Ammon's horn (tissue), 1 donor: ENCODE results near the gene CACNA1E.
A peak's percentile ranks its signal among the peaks of the same experiment; 100 is the strongest.
"Not testable (repeated sequence)": the region's sequence is repeated elsewhere in the genome, so short reads cannot be mapped to it uniquely, and the experiment has no call there.

Experiments used
- DNase-seq: peaks from one replicate; pipeline ENCODE4 v3.0.0-alpha.2; 2016; ENCODE audit warnings: low spot score

Gene CACNA1E

DNA sequence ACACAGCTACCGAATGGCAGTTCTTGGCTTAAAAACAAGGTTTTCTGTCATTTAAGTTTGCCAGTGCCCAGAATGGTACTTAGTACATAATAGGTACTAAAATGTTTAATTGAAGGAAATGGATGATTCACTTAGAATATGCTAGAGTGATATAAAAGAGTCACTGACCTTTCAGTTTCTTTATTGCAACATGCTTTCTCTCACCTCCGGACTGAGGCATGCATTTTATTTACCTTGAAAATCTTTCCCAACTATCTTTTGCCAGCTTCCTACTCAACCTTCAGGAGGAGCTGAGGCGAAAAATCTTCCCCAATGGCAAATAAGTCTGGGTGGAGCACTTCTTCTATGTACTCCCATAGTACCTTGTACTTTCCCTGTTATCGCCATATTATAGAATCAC lies 333.3 kb downstream of the CACNA1E start:
- DNase-seq, result no peak

DNA sequence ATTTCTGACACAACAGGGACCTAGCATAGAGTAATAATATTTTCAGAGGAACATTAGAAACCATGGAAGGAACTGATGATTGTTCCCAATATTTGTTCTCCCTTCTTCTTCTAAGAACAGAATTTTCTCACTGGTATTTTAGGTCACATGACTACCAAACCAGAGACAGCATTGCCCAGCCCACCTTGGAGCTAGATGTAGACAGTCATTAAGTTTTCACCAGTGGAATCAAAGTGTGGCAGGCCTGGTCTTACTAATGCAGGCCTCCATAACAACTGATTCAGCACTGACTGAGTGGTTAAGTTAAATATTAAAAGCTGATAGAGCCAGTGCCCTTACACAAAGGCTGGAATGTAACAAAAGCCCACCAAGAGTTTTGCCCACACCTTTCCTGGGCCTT lies 333.8 kb downstream of the CACNA1E start:
- no peak for DNase-seq

DNA sequence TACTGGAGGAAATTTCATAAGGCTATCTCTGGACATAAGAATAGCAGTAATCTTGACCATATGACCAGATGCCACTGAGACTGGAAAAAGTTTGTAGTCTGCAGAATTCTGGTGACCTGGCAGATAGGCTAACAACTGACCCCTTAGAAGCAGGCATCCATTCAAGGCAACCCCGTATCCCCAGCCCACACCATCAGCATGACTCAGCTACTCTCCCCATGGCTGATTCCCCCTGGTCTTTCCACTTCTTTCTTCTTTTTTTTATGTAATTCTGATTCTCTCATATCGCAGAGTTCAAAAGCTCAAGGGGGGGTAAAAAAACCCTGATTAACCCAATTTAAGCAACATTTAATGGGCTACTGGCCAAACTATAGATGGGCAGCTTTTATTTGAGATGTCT lies 335.1 kb downstream of the CACNA1E start:
- DNase-seq, result no peak

DNA sequence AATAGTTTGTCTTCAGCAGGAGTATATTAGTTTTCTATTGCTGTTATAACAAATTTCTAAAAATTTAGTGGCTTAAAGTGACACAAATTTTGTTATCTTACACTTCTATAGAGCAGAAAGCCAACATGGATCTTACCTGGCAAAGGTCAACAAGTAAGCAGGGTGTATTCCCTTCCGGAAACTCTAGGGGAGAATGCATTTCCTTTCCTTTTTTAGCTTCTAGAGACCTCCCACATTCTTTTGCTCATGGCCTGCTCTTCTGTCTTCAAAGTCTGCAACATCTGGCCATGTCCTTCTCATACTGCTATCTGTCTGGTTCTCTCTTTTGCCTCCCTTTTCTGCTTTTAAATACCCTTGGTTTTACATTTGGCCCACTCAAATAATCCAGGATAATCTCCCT lies 335.6 kb downstream of the CACNA1E start:
- DNase-seq, result no peak

DNA sequence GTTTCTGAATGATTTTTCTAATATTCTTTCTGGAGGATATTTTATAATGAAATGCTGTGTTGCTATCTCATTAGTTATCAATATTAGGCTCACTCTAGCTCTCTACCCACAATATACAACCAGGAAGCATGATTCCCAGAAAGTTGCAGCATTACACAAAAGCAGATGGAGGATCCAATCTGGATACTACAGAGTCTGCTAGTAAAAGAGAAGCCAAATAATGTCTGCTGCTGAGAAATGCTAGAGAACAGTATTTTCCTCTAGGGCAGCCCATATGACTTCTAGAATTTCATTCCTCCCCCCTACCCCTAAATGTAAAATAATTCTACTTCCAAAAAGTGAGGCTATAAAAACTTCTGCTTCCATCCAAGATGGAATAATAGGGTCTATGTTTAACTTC lies 338.4 kb downstream of the CACNA1E start:
- peak; percentile 18 for DNase-seq

DNA sequence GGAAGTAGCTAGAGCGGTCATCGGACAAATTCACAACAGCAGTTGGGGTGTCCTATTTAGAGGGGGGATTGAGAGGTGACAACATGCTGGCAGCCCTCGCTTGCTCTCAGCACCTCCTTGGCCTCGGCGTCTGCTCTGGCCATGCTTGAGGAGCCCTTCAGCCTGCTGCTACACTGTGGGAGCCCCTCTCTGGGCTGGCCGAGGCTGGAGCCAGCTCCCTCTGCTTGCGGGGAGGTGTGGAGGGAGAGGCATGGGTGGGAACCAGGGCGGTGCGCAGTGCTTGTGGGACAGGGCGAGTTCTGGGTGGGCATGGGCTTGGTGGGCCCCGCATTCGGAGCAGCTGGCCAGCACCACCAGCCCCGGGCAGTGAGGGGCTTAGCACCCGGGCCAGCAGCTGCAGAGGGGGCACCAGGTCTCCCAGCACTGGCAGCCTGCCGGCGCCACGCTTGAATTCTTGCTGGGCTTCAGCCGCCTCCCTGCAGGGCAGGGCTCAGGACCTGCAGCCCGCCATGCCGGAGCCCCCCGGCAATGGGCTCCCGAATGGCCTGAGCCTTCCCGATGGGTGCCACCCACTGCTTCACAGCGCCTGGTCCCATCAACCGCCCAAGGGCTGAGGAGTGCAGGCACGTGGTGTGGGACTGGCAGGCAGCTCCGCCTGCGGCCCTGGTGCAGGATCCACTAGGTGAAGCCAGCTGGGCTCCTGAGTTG lies 349.0 kb downstream of the CACNA1E start:
- DNase-seq, result not testable (repeated sequence)

DNA sequence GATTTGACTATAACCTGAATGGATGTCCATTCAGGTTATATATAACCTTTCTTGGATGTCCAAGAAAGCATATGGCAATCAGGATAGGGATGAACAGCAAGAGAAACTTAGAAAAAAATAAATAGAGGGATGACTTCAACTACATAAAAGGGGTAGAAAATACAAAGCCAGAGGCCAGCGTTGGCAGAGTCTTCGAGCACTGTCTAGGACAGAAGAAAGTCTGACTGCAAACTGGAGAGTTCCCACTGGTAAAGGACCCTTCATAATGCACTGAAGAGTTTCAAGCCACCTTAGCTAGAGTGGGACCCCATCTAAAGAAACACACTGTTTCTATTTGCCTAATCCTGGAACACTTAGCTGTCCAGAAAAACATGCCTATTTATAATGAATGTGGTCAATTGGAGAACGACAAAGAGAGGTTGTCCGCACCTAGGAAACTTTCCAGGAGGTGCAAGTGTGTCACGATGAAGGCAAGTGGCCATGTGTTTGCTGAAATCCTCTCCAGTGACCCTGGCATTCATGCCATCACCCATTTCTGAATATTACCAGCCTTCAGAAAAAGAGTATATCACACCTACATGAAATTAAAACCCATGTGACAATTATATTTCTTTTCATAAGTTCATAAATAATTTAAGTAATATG lies 362.8 kb downstream of the CACNA1E start:
- no peak for DNase-seq

DNA sequence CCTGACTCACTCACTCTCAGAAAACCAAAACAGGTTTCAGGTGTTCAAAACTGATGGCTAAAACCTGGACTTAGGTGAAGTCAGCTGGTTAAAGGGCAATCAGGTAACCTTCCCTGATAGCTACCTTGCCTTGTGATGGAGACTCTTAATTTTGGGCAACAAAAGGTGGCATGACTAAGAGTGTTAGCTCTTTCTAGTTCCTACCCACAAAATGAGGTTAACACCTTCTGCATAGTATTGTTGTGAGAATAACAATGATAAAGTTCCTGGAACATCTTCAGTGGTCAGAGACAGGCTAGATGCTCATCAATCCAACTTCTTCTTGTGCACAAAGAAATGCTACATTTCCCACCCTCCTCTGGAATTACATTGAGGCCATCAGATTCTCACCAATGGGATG lies 363.4 kb downstream of the CACNA1E start:
- no peak for DNase-seq

DNA sequence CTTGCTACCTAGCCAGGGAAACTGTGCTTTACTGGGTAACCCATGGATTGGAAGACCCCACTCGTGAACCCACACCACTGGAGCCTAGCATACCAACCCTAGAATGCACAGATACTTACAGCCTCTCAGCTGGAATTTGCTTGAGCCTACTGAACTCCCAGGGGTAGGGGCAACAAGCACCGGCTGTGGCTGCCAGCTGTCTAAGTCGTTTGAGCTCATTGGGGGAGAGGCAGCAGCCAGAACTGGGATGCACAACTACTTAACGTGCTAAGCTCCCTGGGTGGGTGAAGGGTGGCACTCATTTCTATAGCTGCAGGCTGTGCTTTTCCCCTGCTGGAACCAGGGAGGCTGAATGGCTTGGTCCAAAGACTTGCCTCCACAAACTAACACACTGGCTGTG lies 365.8 kb downstream of the CACNA1E start:
- DNase-seq, result no peak

DNA sequence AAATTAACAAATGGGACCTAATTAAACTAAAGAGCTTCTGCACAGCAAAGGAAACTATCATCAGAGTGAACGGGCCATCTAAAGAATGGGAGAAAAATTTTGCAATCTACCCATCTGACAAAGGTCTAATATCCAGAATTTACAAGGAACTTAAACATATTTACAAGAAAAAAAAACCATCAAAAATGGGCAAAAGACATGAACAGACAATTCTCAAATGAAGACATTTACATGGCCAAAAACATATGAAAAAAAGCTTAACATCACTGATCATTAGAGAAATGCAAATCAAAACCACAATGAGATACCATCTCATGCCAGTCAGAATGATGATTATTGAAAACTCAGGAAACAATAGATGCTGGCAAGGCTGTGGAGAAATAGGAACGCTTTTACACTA lies 370.9 kb downstream of the CACNA1E start:
- not testable (repeated sequence) for DNase-seq

DNA sequence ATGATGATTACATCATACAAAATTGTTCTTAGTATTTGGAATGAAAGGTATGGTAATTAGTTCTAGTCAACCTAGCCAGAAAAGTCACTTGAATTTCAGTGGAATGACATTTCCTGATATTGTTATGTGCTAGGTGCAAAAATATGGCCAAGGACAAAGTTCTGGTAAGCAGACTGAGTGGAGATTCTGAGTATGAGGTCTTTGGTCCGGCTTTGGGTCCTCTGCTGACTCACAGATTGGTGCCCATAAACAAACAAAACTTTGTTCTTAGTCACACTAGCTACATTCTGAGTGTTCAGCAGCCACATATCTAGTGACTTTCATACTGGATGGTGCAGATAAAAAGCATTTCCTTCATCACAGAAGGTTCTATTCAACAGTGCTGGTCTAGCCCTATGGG lies 372.1 kb downstream of the CACNA1E start:
- DNase-seq, result no peak
